Rectal smooth muscle tissue (tissue), 1 donor: Measurements from ENCODE around the gene FBXL13.
A peak's percentile ranks its signal among the peaks of the same experiment; 100 is the strongest.
"Not testable (repeated sequence)": the region's sequence is repeated elsewhere in the genome, so short reads cannot be mapped to it uniquely, and the experiment has no call there.

ENCODE experiments used
- H3K27ac ChIP-seq: one replicate; pipeline ENCODE4 v1.7.0; 2013; ENCODE audit warnings: low read depth, low read length, inconsistent platforms
- H3K27me3 ChIP-seq: one replicate; pipeline ENCODE4 v1.7.0; 2013; ENCODE audit warnings: low read length; ENCODE audit not compliant: control insufficient read depth, insufficient read depth
- H3K36me3 ChIP-seq: one replicate; pipeline ENCODE4 v1.7.0; 2013; ENCODE audit warnings: low read length; ENCODE audit not compliant: control insufficient read depth, insufficient read depth
- H3K4me1 ChIP-seq: one replicate; pipeline ENCODE4 v1.7.0; 2013; ENCODE audit warnings: low read length; ENCODE audit not compliant: control insufficient read depth, insufficient read depth
- H3K4me3 ChIP-seq: one replicate; pipeline ENCODE4 v1.7.0; 2013; ENCODE audit warnings: low read length
- H3K9ac ChIP-seq: one replicate; pipeline ENCODE4 v1.7.0; 2013; ENCODE audit warnings: low read length

FBXL13 gene

DNA sequence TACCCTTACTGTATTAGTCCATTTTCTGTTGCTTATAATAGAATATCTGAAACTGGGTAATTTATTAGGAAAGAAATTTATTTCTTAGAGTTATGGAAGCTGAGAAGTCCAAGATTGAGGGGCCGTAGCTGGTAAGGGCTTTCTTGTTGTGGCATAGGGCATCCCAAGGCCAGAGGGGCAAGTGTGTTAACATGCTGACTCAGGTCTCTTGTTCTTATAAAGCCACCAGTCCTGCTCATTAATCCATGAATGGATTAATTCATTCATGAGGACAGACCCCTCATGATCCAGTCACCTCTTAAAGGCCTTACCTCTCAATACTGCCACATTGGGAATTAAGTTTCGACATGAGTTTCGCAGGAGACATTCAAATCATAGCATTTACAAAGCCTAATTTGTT is 2.7 kb upstream of the FBXL13 start:
- Histone ChIP-seq H3K36me3 (no peaks in the 10 kb centered on the region), H3K4me1 (peaks cover 7% of the 10 kb centered on the region), H3K4me3 (no peak overlapping the region), H3K27ac (no peak overlapping the region), H3K9ac (no peak overlapping the region), H3K27me3 (no peaks in the 10 kb centered on the region)

DNA sequence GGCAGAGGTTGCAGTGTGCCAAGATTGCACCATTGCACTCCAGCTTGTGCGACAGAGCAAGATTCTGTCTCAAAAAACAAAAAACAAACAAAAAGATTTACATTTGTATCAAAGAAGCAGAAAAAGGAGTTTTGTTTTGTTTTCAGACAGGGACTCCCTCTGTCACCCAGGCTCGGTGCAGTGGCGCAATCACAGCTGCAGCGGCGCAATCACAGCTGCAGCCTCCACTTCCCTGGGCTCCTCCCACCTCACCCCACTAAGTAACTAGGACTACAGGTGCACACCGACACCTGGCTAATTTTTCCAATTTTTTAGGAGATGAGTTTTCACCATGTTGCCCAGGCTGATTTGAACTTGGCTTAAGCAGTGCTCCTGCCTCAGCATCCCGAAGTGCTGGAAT is 2.2 kb upstream of the FBXL13 start:
- Histone ChIP-seq H3K4me3 (no peak overlapping the region), H3K27me3 (no peaks in the 10 kb centered on the region)

DNA sequence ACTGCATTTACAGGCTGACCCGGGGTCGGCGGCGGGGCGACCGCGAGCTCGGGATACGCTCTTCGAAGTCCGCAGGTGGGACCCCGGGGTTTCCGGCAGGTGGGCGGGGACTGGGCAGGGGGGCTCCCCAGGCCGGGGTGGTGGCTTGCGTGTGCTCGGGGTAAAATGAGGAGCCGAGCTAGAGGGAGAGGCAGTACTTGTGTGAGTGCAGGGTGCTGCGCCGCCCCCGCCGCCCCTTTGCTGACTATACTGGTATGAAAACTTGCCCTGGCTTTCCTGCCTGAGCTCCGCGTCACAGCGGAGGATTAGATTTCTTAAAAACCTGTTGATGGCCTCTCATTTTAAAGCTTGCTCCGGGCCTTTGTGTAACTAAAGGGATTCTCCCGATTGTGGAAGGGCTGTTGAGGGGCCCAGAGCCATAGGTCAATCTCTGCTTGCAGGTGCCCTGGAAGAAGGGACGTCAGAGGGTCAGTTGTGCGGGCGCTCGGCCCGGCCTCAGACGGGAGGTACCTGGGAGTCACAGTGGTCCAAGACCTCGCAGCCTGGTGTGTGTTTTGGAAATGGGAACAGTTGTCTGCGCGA is 832 bp upstream of the FBXL13 start:
- Histone ChIP-seq H3K4me1 (peaks cover 7% of the 10 kb centered on the region), H3K27ac (peak overlapping the region; percentile 65), H3K9ac (peak overlapping the region; percentile 61), H3K27me3 (no peaks in the 10 kb centered on the region), H3K4me3 (peak overlapping the region; percentile 64), H3K36me3 (no peaks in the 10 kb centered on the region)

More for the DNA sequence above, 2.2 kb upstream of the FBXL13 start:
- no peaks in the 10 kb centered on the region for H3K36me3 ChIP-seq
- no peak overlapping the region for H3K27ac ChIP-seq
- H3K4me1 ChIP-seq, result peaks cover 7% of the 10 kb centered on the region
- no peak overlapping the region for H3K9ac ChIP-seq

DNA sequence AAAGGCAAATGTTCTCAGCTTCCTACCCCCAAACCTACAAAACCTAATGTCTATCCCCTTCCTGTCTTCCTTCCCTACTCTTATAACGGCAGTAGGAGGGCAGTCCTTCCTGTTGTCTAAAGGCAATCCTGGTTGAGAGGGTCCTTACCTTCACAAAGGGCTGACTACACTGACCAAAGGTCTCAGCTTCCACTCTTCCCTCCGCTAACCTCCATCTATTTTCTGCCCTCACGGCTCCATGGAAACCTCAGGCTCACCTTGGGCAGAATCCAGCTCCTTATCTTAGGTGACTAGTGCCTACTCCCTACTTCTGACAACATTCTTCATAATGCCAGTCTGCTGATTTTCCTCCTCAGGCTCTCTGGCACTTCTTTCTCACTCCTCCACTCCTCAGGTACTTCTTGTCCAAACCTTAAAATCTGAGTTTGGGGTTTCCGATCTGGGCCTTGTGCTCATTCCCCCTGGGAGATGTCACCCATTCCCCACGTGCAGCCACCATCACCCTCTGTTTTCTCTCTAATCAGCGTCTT is 542 bp downstream of the FBXL13 start:
- Histone ChIP-seq H3K4me3 (peak overlapping the region; percentile 64), H3K9ac (peak overlapping the region; percentile 49), H3K4me1 (peaks cover 7% of the 10 kb centered on the region), H3K36me3 (no peaks in the 10 kb centered on the region), H3K27me3 (no peaks in the 10 kb centered on the region), H3K27ac (peak overlapping the region; percentile 65)

DNA sequence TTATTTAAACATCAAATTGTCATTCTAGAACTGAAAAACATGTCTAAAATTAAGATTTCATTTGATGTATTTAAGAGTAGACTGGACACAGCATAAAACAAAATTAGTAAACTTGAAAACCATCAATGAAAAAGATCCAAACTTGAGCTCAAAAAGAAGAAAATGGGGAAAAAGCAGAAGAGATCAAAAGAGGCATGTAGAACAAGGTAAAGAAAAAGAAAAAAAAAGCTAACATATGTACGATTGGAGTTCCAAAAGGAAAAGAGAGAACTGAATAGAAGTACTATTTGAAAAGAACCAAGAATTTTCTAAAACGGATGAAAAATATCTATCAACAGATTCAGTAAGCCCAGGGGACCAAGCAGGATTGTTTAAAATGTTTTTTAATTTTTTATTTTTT is 3.6 kb downstream of the FBXL13 start:
- H3K4me1 ChIP-seq, result peaks cover 5% of the 10 kb centered on the region

DNA sequence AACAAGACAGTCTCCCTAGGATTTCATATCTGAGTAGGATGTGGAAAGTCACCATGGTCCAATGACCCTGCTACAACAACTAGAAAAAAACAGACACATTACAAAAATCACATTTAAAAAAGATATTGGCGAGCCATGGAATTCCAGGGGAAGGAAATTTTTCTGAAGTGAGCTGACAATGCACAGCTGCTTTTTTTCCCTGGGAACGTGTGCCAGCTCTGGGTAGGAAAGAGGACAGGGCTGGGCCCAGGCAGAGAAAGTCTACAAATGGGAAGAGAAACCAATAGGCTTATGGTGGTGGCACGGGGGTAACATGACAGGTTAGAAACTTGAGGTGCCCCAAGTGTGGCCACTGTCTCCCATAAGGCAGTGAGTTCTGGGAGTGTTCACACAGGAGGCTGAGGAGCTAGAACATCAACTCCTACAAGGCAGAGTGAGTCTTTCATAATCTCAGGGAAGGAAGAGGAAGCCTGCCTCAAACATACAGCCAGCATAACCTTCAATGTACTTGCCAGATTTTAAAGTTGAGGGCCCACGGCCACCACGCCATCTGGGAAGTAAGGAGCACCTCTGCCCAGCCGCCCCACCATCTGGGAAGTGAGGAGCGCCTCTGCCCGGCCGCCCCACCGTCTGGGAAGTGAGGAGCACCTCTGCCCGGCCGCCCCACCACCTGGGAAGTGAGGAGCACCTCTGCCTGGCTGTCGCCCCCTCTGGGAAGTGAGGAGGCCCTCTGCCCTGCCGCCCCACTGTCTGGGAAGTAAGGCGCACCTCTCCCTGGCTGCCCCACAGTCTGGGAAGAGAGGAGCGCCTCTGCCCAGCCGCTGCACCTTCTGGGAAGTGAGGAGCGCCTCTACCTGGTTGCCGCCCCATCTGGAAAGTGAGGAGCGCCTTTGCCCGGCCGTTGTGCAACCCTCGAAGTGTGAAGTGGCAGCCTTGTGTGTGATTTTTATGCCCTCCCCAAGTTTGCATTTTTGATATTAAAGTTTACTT is 5.9 kb downstream of the FBXL13 start:
- Histone ChIP-seq H3K27ac (no peak overlapping the region), H3K27me3 (no peaks in the 10 kb centered on the region), H3K9ac (no peak overlapping the region), H3K36me3 (no peaks in the 10 kb centered on the region), H3K4me3 (no peak overlapping the region), H3K4me1 (no peaks in the 10 kb centered on the region)

More for the DNA sequence above, 3.6 kb downstream of the FBXL13 start:
- Histone ChIP-seq H3K4me3 (no peak overlapping the region), H3K27me3 (no peaks in the 10 kb centered on the region), H3K27ac (no peak overlapping the region), H3K36me3 (no peaks in the 10 kb centered on the region), H3K9ac (no peak overlapping the region)

DNA sequence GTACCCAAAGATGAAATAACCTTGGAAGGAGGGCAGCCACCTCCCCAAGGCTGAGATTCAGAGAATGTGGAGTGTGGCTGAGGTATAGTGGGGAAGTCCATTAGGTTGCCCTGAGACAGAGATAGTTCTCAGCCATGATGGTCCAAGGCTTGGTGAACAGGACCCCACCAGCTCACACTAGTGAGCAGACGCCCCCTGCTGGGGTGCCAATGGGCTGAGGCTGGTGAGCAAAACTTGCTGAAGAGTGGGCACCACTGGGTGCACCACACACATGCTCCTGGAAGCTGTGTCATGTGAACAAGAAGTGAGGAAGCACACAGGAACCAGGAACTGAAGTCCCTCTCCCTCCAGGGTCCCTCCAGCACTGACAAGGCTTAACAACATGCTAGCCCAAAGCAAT is 8.9 kb downstream of the FBXL13 start:
- Histone ChIP-seq H3K27me3 (no peaks in the 10 kb centered on the region), H3K4me3 (no peak overlapping the region), H3K9ac (no peak overlapping the region), H3K4me1 (no peaks in the 10 kb centered on the region), H3K27ac (no peak overlapping the region), H3K36me3 (no peaks in the 10 kb centered on the region)

DNA sequence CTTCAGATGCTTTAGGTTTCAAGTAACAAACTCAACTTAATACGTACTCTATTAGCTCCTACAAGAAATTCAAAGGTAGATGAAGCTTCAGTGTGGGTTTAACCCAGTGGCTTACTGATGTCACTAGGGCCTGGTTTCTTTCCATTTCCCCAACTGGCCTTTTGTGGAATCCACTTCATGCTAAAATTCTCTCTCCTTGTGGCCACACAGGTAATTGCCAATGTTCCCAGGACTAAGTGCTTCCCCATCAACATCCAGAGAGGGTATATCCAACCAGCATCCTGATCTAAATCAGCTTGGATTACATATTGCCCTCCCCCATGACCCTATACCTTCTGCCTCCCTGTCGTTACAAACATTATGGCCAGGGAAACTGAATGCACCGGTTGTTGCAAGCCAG is 10.7 kb downstream of the FBXL13 start:
- H3K9ac ChIP-seq, result no peak overlapping the region
- H3K27me3 ChIP-seq, result no peaks in the 10 kb centered on the region
- H3K4me1 ChIP-seq, result no peaks in the 10 kb centered on the region
- H3K27ac ChIP-seq, result no peak overlapping the region
- H3K36me3 ChIP-seq, result no peaks in the 10 kb centered on the region
- no peak overlapping the region for H3K4me3 ChIP-seq

DNA sequence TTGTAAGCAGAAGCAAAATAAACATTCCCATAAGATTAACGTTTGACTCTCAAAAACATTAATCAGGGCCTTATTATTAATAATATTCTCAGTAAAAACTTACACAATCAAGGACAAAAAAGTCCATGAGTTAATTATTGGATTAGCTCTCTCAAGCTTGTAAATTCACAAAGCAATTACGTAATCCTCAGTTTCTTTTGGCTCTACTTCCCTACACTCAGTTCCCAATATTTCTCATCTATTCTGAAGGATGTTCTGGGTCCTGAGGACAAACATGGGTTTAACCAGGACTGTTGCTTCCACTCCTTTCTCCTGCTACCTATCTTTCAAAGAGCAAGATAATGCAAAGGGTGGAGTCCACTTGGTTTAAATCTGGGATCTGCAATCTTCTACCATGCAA is 15.1 kb downstream of the FBXL13 start:
- no peaks in the 10 kb centered on the region for H3K4me1 ChIP-seq
- H3K4me3 ChIP-seq, result no peak overlapping the region
- H3K36me3 ChIP-seq, result no peaks in the 10 kb centered on the region
- no peaks in the 10 kb centered on the region for H3K27me3 ChIP-seq
- H3K27ac ChIP-seq, result no peak overlapping the region
- no peak overlapping the region for H3K9ac ChIP-seq

DNA sequence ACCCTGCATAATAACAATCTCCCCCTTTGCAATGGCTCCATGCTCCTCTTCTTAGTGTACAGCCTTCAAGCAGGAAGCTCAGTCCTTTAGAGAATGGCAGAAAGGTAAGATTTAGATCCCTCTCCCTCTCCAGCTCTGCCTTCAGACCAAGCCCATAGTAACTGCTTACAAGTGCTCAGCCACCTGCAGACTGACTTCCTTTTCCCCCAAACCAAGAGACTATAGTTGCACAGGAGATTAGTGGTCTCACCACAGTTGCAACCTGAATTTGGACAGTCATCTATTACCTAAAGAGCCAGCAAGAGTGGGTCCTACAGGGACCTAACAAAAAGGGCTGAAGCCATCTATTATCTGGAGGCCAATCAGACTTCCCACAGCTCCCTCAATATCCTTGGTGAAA is 16.5 kb downstream of the FBXL13 start:
- Histone ChIP-seq H3K9ac (no peak overlapping the region), H3K27me3 (no peaks in the 10 kb centered on the region), H3K4me1 (no peaks in the 10 kb centered on the region), H3K4me3 (no peak overlapping the region), H3K36me3 (no peaks in the 10 kb centered on the region), H3K27ac (no peak overlapping the region)

DNA sequence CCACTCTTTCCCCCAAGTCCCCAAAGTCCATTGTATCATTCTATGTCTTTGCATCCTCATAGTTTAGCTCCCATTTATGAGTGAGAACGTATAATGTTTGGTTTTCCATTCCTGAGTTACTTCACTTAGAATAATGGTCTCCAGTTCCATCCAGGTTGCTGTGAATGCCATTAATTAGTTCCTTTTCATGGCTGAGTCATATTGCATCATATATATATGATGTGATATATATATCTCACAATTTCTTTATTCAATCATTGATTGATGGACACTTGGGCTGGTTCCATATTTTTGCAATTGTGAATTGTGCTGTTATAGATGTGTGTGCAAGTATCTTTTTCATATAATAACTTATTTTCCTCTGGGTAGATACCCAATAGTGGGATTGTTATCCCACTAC is 18.6 kb downstream of the FBXL13 start:
- H3K36me3 ChIP-seq, H3K4me1 ChIP-seq, H3K4me3 ChIP-seq, H3K27me3 ChIP-seq, H3K9ac ChIP-seq, H3K27ac ChIP-seq: not testable (repeated sequence)

DNA sequence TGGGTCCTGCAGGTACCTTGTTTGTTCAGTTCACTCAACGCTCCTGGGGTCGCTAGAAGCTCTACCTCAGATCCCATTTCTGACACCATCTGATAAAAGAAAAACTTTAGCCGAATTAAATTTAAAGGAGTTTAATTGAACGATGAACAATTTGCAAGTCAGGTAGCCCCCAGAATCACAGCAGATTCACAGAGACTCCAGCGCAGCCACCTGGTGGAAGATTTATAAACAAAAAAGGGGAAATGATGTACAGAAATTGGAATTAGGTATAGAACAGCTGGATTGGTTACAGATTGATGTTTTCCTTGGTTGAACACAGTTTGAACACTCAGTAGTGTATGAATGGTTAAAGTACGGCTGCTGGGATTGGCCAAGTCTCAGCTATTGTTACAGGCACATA is 23.1 kb downstream of the FBXL13 start:
- Histone ChIP-seq H3K9ac (no peak overlapping the region), H3K36me3 (no peaks in the 10 kb centered on the region), H3K27me3 (no peaks in the 10 kb centered on the region), H3K4me3 (no peak overlapping the region), H3K4me1 (no peaks in the 10 kb centered on the region), H3K27ac (no peak overlapping the region)
